ENCODE measurements around the gene ITIH4. TPM values are rescaled to one million over a fixed set of nuclear protein-coding genes. Genes with fewer than 3 reads are reported as not detected.

The ITIH4 gene
- total RNA-seq, 1 donor from 2014 or later: 5.9 TPM

GRCh38 chr3:52820736-52821135, 9.7 kb downstream of the ITIH4 start:
- Histone ChIP-seq H3K9me3 (no peaks in the 10 kb centered on the region), H3K4me1 (no peaks in the 10 kb centered on the region), H3K4me3 (no peak overlapping the region), H3K27me3 (no peaks in the 10 kb centered on the region), H3K27ac (no peak overlapping the region), H3K36me3 (no peaks in the 10 kb centered on the region)
- intact Hi-C loops (cut with DNase I): no loop called here
- DNase-seq (ENCODE audit: extremely low spot score in 2 of 2): no peak
- TF ChIP-seq POLR2AphosphoS5 (IDR thresholded peaks at IDR 0.05; ENCODE audit: insufficient read depth in 1 of 2, low read depth in 1 of 2): no peak
- TF ChIP-seq POLR2A (IDR thresholded peaks at IDR 0.05): no peak
- no peak for TF ChIP-seq CTCF (IDR thresholded peaks at IDR 0.05)

GRCh38 chr3:52819936-52820335, 10.5 kb downstream of the ITIH4 start:
- no peak overlapping the region for H3K27ac ChIP-seq
- no peaks in the 10 kb centered on the region for H3K27me3 ChIP-seq
- DNase-seq (ENCODE audit: extremely low spot score in 2 of 2): no peak
- H3K4me1 ChIP-seq: no peaks in the 10 kb centered on the region
- no peaks in the 10 kb centered on the region for H3K36me3 ChIP-seq
- intact Hi-C loops (cut with DNase I): no loop called here
- no peak for TF ChIP-seq CTCF (IDR thresholded peaks at IDR 0.05)
- no peak for TF ChIP-seq POLR2A (IDR thresholded peaks at IDR 0.05)
- H3K4me3 ChIP-seq: no peak overlapping the region
- no peaks in the 10 kb centered on the region for H3K9me3 ChIP-seq

GRCh38 chr3:52817860-52818259, 12.6 kb downstream of the ITIH4 start:
- Histone ChIP-seq H3K9me3 (no peaks in the 10 kb centered on the region), H3K4me3 (no peak overlapping the region), H3K36me3 (no peaks in the 10 kb centered on the region), H3K4me1 (no peaks in the 10 kb centered on the region), H3K27ac (no peak overlapping the region), H3K27me3 (no peaks in the 10 kb centered on the region)
- intact Hi-C loops (cut with DNase I): no loop called here
- DNase-seq (ENCODE audit: extremely low spot score in 2 of 2): no peak
- TF ChIP-seq POLR2AphosphoS5 (IDR thresholded peaks at IDR 0.05; ENCODE audit: insufficient read depth in 1 of 2, low read depth in 1 of 2): no peak
- TF ChIP-seq CTCF (IDR thresholded peaks at IDR 0.05): no peak
- no peak for TF ChIP-seq POLR2A (IDR thresholded peaks at IDR 0.05)

- Histone ChIP-seq H3K4me1 (no peaks in the 10 kb centered on the region), H3K9me3 (no peaks in the 10 kb centered on the region), H3K4me3 (no peak overlapping the region), H3K36me3 (no peaks in the 10 kb centered on the region), H3K27me3 (no peaks in the 10 kb centered on the region), H3K27ac (no peak overlapping the region)
- intact Hi-C loops (cut with DNase I): no loop called here
- TF ChIP-seq CTCF (IDR thresholded peaks at IDR 0.05): no peak
- TF ChIP-seq POLR2A (IDR thresholded peaks at IDR 0.05): no peak
- no peak for TF ChIP-seq POLR2AphosphoS5 (IDR thresholded peaks at IDR 0.05; ENCODE audit: insufficient read depth in 1 of 2, low read depth in 1 of 2)
- no peak for DNase-seq (ENCODE audit: extremely low spot score in 2 of 2)
Measured at GRCh38 chr3:52817221-52817620, 13.3 kb downstream of the ITIH4 start.

- Histone ChIP-seq H3K4me3 (no peak overlapping the region), H3K36me3 (no peaks in the 10 kb centered on the region), H3K4me1 (no peaks in the 10 kb centered on the region), H3K27me3 (no peaks in the 10 kb centered on the region), H3K9me3 (no peaks in the 10 kb centered on the region), H3K27ac (no peak overlapping the region)
- no peak for DNase-seq (ENCODE audit: extremely low spot score in 2 of 2)
- TF ChIP-seq POLR2A (IDR thresholded peaks at IDR 0.05): no peak
- TF ChIP-seq POLR2AphosphoS5 (IDR thresholded peaks at IDR 0.05; ENCODE audit: insufficient read depth in 1 of 2, low read depth in 1 of 2): no peak
- no peak for TF ChIP-seq CTCF (IDR thresholded peaks at IDR 0.05)
- intact Hi-C loops (cut with DNase I): no loop called here
Measured at GRCh38 chr3:52816654-52817053, 13.8 kb downstream of the ITIH4 start.
